Globus pallidus (tissue), 1 donor: ENCODE results near the gene RMC1.
"Not testable (repeated sequence)": the region's sequence is repeated elsewhere in the genome, so short reads cannot be mapped to it uniquely, and the experiment has no call there.

Source experiments
- DNase-seq: peaks from one replicate; pipeline ENCODE4 v3.0.0-alpha.2; 2015; ENCODE audit warnings: low spot score

RMC1 gene

DNA sequence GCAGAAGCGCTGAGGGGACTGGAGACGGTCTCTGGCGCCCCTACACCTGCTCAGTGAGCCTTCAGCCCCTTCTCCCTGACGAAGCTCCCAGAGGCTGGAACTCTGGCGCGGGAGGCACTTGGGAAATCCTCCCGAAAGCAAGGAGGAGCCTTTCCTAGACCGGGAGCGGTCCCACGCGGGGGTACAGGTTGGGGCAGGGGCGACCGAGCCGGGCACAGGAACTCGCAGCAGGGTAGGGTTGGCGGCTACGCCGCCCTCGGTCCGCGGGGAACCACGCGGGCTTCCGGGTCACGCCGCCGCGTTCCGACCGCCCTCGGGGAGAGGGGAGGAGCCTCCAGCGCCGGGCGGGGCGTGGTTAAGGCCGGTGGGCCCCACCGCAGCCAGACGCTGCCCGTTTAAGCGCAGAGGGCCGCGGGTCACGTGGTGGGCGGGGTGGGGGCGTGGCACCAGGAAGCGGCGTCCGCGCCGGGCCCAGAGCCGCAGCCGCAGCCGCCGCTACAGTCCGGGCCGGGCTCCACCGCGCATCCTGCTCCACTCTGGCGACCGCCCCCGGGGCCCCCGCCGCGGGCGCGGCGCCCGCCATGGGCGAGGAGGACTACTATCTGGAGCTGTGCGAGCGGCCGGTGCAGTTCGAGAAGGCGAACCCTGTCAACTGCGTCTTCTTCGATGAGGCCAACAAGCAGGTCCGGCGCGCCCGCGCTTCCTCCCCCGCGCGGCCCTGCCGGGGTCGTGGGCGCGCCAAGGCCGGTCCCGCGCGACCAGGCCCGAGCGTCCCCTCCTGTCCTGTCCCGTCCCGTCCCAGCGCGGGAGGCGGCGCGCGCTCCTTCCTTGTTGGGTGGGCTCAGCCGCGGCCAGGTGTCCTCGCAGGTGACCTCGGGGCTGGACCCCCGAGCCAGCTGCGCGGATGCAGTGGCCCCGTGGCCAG, at the start of gene RMC1:
TSS of gene RMC1 (plus strand) at position 474 of the 925 bp plus-strand sequence. CDS start at position 582, 108 bp downstream.
- DNase-seq: peak; percentile 93

DNA sequence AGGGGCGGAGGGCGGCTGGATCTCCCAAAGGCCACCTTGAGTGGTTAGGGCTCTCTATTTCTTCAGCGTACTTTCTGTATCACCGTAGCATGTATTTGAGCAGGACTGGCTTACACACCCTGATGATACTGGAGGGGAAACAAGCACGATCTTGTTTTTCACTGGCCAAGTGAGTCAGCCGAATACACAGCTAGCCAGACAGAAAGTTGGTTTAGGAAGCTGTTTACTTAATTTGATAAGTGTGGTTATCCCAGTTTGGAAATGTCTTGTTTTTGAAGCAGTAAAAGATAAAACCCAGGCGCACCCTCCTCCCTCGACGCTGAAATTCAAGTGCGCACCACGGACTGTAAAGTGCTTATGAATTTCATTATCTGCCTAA, 49.6 kb upstream of the RMC1 start:
- DNase-seq: no peak

- DNase-seq: no peak
Observed at GRCh38 chr18:23456835-23457234, 46.5 kb upstream of the RMC1 start.

DNA sequence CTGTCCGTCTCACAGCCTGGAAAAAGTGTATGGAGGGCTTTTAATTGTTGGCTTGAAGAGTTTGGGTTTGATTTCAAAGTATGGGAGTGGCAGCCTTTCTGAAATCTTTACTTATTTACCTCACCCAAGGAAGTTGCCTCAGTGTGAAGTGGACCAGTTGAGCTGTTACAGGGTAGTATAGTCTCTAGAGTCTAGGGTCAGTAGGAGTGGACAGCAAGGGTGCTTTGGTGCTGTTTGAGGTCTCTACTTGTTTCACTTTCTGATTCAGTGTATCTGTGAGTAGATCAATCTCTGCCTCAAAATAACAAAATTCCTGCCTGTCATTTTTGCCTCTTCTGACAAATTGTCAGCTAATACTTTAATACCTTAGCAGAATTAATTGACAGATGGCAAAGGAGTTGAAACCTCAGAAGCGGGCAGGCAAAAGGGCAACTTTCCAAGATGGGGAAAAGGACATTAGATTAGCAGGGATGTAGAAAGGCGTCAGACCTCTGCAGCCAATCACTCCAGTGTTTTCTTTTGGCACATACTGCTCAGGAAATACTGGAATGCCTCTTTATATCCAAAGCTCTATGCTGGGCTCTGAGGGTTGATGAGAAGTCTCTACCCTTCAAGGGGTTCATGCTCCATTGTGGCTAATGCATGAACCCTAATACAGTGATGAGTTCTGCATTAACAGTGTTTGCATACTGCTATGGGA, 44.3 kb upstream of the RMC1 start:
- DNase-seq: no peak

DNA sequence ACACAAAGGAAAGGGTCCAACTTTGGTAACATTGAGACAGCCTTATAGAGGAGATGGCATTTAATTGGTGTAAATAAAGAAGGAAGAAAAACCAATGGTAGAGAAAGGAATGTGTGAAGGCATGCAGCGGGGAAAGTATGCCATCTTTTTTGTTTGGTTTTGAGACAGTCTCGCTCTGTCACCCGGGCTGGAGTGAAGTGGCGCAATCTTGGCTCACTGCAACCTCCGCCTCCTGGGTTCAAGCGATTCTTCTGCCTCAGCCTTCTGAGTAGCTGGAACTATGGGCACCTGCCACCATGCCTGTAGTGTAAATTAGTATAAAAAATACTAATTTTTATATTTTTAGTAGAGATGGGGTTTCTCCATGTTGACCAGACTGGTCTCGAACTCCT, 43.8 kb upstream of the RMC1 start:
- DNase-seq: no peak

GRCh38 chr18:23460285-23461273, 42.7 kb upstream of the RMC1 start:
- no peak for DNase-seq

GRCh38 chr18:23462876-23463275, 40.4 kb upstream of the RMC1 start:
- DNase-seq: no peak

DNA sequence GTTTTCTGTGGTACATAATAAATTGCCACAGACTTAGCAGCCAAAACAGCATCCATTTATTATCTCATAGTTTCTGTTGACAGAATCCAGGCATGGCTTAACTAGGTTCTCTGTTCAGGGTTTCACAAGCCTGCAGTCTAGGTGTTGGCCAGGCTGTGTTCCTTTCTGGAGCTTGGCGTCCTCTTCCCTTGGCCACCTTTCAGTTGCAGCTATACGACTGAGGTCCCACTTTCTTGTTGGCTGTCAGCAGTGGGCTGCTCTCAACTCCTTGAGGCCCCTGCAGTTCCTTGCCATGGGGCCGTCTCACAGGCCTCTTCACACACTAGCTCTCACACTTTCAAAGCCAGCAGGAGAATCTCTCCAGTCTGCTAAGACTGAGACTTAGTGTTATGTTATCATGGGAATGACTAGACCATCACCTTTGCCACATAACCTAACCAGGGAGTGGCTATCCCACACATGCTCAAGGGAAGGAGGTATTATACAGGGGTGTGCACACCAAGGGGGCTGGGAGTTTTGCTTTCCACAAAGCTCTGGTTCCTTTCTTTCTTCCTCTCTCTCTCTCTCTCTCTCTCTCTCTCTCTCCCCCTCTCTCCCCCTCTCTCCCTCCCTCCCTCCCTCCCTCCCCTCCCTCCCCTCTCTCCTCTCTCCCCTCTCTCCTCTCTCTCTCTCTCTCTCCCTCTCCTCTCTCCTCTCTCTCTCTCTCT, 34.4 kb upstream of the RMC1 start:
- no peak for DNase-seq

GRCh38 chr18:23470620-23471387, 32.5 kb upstream of the RMC1 start:
- no peak for DNase-seq

DNA sequence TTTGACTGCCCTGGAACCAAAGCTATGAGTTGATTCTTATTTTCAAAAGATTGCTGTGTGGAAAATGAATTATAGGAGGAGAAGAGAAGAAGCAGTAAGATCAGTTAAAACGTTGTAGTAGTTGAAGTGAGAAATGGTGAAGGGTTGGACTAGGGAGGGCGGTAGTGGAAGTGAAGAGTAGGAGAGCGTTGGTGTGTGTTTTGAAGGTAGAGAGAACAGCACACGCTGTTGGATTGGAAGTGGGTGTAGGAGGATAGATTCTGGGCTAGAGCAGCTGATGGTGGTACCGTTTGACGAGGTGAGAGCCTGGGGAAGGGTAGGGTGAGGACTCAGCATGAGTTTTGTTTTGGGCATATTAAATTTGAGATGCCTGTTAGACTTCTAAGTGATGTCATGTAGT, 31.8 kb upstream of the RMC1 start:
- DNase-seq: no peak

DNA sequence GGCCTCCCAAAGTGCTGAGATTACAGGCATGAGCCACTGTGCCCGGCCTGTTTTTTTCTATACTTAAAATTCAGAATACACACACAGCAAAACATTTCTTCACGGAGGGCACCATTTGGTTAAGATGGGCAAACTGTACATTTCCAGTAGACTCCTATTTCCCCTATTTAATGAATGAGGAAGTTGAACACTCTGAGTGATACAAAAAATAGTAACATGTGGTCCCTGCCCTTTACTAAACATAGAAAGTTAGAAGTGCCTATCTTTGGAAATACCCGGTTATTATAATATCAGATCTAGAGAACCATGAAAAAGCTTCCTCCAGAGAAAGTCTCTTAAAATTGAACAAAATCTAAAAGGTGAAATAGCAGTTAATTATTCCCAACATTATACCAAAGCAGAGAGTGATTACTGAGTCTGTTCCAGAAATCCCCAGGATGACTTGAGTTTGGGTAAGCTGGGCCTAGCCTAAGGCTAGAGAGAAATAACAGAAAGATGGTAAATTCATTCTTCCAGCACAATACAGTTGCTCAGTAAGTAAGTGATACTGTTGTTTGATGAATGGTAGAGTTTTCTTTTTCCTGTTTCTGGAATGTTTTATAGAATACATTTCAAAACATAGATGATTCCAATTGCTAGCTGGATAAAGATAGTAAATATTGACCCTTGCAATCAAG, 23.3 kb upstream of the RMC1 start:
- no peak for DNase-seq

GRCh38 chr18:23484561-23485182, 18.6 kb upstream of the RMC1 start:
- no peak for DNase-seq

DNA sequence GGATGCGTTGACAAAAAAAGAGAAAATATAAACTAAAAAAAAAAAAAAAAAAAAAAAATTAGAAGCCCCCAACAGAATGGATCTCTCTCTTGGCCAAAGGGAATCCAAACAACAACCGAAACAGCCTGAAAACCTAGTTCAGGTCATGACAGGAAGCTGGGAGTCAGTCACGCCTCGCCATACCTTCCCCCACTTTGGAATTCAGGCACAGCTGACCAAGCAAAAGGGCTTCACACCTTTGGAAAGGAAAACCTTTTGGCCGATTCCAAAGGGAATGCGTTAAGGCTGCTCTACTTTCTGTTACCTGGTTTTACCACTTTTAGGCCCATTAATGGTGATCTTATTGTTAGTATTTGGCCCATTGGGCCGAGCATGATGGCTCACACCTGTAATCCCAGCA, 17.9 kb upstream of the RMC1 start:
- no peak for DNase-seq

- no peak for DNase-seq
Observed at GRCh38 chr18:23487738-23488570, 15.4 kb upstream of the RMC1 start.

- not testable (repeated sequence) for DNase-seq
Observed at GRCh38 chr18:23489586-23489985, 13.7 kb upstream of the RMC1 start.

DNA sequence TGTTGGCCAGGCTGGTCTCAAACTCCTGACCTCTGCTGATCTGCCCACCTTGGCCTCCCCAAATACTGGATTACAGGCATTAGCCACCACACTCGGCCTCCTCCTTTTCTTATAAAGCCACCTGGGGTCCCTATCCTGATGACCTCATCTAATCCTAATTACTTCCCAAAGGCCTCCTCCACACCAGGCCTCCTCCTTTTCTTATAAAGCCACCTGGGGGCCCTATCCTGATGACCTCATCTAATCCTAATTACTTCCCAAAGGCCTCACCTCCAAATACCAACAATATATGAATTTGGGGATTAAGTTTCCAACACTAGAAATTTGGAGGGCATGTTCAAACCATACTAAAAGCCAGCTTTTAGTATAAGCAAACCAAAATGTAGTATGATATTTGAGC, 9.7 kb upstream of the RMC1 start:
- no peak for DNase-seq

GRCh38 chr18:23494992-23495391, 8.3 kb upstream of the RMC1 start:
- DNase-seq: no peak

DNA sequence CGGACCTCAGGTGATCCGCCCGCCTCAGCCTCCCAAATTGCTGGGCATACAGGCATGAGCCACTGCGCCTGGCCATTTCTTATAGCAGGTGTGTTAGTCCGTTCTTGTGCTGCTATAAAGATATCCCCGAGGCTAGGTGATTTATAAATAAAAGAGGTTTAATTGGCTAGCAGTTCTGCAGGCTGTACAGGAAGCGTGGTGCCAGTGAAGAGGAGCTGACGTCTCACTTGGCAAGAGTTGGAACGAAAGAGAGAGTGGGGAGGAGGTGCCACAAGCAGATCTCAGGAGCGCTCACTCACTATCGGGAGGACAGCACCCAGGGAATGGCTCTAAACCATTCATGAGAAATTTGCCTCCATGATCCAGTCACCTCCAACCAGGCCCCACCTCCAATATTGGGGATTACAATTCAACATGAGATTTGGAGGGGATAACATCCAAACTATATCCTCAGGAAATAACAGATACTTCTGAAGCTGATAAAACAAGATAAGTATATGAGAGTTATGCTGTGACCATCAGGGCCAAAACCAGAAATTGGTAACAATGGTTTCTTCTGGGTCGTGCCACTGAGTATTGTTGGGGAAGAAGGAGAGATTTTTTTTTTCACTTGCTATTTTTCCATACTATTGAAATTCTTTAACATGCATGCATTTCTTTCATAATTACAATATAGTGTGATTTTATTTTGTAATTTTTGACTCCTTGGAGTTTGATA, 7.4 kb upstream of the RMC1 start:
- DNase-seq: no peak
